Colonic mucosa (tissue), 4 donors: ENCODE data around the gene LMBR1. TPM values are rescaled to one million over a fixed set of nuclear protein-coding genes. Genes with fewer than 3 reads are reported as not detected.

Experiments
- DNase-seq: peaks from one replicate; pipeline ENCODE4 v3.0.0-alpha.2; 2020
- H3K27ac ChIP-seq: fragments of 200-600 bp; one replicate; pipeline ENCODE4 v1.8.0; 2021
- H3K27me3 ChIP-seq: fragments of 200-600 bp; one replicate; pipeline ENCODE4 v1.8.0; 2021
- H3K36me3 ChIP-seq: fragments of 200-600 bp; one replicate; pipeline ENCODE4 v1.8.0; 2021
- H3K4me1 ChIP-seq: fragments of 200-600 bp; one replicate; pipeline ENCODE4 v1.8.0; 2021; ENCODE audit warnings: mild to moderate bottlenecking
- H3K4me3 ChIP-seq: fragments of 200-600 bp; one replicate; pipeline ENCODE4 v1.8.0; 2021
- H3K9ac ChIP-seq, 2 donors: one replicate each; pipeline ENCODE4 v1.7.0; 2013; ENCODE audit warnings: control low read depth in 2 of 2, low read depth in 2 of 2, low read length in 2 of 2
- H3K9me3 ChIP-seq: fragments of 200-600 bp; one replicate; pipeline ENCODE4 v1.8.0; 2021
- intact Hi-C: fragments of 100-400 bp; cut with DNase I; formaldehyde crosslinking; loops from one replicate; pipeline ENCODE4 v1.14.1; 2022
- total RNA-seq, 2 donors: library from RNA; stranded (reverse); fragmentation: NEBNext Ultra II Directional in 1 of 2; extraction: Animal tissue kit (Norgen Biotek cat#: 25700) in 1 of 2; gene quantifications; one replicate each; pipeline ENCODE4 v1.2.1, GENCODE V29; 2021
- TF ChIP-seq, protein P1 (sequence below): fragments of 200-600 bp; IDR thresholded peaks from one replicate; pipeline ENCODE4 v1.8.0; 2022; ENCODE audit warnings: antibody characterized with exemption, mild to moderate bottlenecking
- donor health status: healthy.
- donor health status: DM: no; HTN: no; CAD: no.
- donor health status: DM: no; HTN: no; CAD: no.

The LMBR1 gene
- total RNA-seq, 2 donors from 2014 or later, result 41.4 to 42.0 TPM

DNA sequence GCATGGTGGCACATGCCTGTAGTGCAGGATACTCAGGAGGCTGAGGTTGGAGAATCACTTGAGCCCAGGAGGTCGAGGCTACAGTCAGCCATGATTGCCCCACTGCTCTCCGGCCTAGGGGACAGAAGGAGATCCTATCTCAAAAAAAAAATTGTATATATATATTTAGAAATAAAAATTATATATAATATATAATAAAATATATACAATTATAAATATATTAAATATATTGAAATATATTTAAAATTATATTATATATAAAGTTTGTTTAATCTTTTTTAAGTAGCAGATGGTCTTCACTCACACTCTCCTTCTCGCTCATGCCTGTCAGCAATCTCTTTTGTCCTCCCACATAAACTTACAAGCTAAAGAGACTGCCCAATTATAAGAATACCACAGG lies 58.5 kb downstream of the LMBR1 start:
- Histone ChIP-seq H3K9ac (no peak overlapping the region), H3K27ac (no peak overlapping the region), H3K9me3 (no peaks in the 10 kb centered on the region), H3K4me3 (no peak overlapping the region), H3K27me3 (no peaks in the 10 kb centered on the region), H3K4me1 (no peaks in the 10 kb centered on the region), H3K36me3 (no peaks in the 10 kb centered on the region)
- intact Hi-C loops, result no loop called here
- TF ChIP-seq, protein P1, sequence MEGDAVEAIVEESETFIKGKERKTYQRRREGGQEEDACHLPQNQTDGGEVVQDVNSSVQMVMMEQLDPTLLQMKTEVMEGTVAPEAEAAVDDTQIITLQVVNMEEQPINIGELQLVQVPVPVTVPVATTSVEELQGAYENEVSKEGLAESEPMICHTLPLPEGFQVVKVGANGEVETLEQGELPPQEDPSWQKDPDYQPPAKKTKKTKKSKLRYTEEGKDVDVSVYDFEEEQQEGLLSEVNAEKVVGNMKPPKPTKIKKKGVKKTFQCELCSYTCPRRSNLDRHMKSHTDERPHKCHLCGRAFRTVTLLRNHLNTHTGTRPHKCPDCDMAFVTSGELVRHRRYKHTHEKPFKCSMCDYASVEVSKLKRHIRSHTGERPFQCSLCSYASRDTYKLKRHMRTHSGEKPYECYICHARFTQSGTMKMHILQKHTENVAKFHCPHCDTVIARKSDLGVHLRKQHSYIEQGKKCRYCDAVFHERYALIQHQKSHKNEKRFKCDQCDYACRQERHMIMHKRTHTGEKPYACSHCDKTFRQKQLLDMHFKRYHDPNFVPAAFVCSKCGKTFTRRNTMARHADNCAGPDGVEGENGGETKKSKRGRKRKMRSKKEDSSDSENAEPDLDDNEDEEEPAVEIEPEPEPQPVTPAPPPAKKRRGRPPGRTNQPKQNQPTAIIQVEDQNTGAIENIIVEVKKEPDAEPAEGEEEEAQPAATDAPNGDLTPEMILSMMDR, result no peak
- no peak for DNase-seq

DNA sequence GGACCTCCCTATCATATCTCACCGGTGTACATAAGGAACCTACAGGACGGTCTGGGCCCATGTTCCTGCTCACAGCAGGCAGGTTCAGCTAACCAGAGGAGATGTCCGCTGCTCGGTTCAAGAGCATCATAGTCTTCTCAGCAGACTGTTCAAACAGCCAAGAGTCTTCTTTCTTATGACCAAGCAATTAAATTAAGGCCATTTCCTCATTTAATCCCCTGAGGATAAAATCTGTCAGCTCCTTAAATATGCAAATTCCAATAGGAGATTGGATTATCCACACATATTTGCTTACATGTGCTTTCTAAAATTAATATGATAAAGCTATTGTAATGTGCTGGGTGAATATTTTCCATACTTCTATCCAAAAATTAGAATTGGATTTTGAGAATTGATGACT lies 59.7 kb downstream of the LMBR1 start:
- Histone ChIP-seq H3K36me3 (no peaks in the 10 kb centered on the region), H3K27me3 (no peaks in the 10 kb centered on the region), H3K4me1 (no peaks in the 10 kb centered on the region), H3K27ac (no peak overlapping the region), H3K4me3 (no peak overlapping the region), H3K9ac (no peak overlapping the region), H3K9me3 (no peaks in the 10 kb centered on the region)
- intact Hi-C loops, result no loop called here
- TF ChIP-seq, protein P1, result no peak
- DNase-seq, result no peak

DNA sequence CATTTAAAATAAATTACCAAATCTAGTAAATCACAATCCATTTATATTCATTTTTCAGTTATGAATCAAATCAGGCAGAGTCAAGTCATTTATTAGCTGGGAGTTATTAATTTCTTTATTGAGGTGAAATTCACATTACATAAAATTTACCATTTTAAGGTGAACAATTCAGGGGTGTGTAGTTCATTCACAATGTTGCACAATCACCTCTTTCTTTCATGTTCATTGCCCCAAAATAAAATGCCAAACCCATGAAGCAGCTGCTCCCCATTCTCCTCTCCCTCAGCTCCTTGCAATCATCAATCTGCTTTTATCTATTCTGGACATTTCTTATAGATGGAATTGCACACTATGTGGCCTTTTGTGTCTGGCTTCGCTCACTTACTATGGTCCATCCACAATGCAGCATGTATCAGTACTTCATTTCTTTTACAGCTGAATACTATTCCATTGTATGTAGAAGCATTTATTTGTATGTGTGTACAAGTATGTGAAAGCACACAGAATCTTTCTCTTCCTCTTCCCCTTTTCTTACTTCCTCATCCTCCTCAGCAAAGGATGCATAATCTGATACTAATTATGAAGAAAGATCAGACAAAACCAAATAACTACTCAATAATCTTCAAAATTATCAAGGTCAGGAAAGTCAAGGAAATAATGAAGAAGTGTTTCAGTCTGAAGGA lies 60.6 kb downstream of the LMBR1 start:
- no peaks in the 10 kb centered on the region for H3K36me3 ChIP-seq
- no peaks in the 10 kb centered on the region for H3K27me3 ChIP-seq
- no peak overlapping the region for H3K4me3 ChIP-seq
- H3K4me1 ChIP-seq, result no peaks in the 10 kb centered on the region
- H3K9ac ChIP-seq, result no peak overlapping the region
- no peak for DNase-seq
- intact Hi-C loops, result no loop called here
- TF ChIP-seq, protein P1, result no peak
- H3K9me3 ChIP-seq, result no peaks in the 10 kb centered on the region
- no peak overlapping the region for H3K27ac ChIP-seq

DNA sequence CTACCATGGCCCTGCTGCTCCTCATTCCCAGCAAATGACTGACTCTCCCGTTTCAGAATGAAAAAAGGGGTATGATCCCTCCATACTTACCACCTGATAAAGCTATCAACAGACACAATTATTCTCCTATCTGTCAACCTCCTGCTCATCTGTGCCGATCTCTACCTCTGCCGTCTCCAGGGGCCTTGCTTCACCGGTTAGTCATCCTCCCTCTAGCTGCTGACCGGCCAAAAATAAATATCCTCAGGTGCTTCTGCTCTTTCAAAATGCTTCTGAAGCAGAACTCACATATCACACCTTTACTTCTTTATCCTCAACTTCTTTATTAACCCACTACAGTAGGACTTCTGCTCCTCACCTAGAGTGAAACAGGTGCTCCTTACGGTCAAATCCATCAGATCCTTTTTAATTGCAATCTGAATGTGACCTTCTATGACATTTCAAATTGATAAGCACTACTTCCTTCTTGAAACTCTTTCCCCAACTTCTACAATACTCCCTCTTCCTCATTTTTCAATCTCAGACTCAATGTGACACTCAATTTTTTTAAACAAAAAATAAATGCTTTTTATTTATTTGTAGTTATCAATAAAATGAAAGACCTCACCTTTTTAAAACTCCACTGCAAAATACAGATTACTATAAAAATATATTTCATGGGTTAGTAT lies 63.2 kb downstream of the LMBR1 start:
- H3K36me3 ChIP-seq, result no peaks in the 10 kb centered on the region
- no peak overlapping the region for H3K4me3 ChIP-seq
- no peak overlapping the region for H3K27ac ChIP-seq
- intact Hi-C loops, result loop anchor here (10.0 kb wide), 1 partner anchor 1035 kb away; no protein-coding TSS in a partner anchor
- no peak for DNase-seq
- H3K27me3 ChIP-seq, result no peaks in the 10 kb centered on the region
- H3K9me3 ChIP-seq, result no peaks in the 10 kb centered on the region
- H3K4me1 ChIP-seq, result no peaks in the 10 kb centered on the region
- no peak overlapping the region for H3K9ac ChIP-seq
- TF ChIP-seq, protein P1, result no peak

DNA sequence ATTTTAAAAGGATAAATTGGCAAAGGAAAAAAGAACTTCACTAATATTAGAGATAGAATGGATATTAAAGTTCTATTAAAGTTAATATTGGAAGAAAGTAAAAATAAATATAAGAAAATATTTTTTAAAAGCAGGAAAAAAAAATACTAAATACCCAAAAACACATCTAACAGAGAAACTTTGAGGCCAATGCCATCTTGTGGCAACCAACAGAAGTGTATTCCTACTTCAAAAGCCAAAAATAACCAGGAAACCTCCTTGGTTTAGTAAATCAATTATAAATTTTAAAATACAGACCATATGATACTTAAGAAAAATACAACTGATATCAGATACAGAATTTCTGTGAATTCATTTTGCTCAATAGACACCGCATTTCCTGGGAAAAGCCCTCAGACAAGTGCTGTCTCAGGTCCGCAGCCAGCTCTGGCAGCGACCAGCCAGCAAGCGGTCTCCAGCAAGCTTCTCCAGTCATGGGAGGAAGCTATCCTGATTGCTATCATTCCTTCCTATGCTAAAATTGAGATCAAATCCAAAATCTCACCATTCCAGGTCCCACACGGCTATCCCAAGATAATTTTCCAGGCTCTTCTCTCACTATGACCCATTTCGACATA lies 65.3 kb downstream of the LMBR1 start:
- no peak overlapping the region for H3K9ac ChIP-seq

More for the DNA sequence above, 65.3 kb downstream of the LMBR1 start:
- Histone ChIP-seq H3K27me3 (no peaks in the 10 kb centered on the region), H3K27ac (no peak overlapping the region), H3K4me3 (no peak overlapping the region), H3K9me3 (no peaks in the 10 kb centered on the region), H3K4me1 (no peaks in the 10 kb centered on the region), H3K36me3 (no peaks in the 10 kb centered on the region)
- intact Hi-C loops, result loop anchor here (10.0 kb wide), 1 partner anchor 1033 kb away; no protein-coding TSS in a partner anchor
- TF ChIP-seq, protein P1, result no peak
- no peak for DNase-seq
